H1 (cell line): ENCODE data around the gene PLEKHM3.

Source experiments
- CTCF ChIP-seq, 3 experiments: IDR thresholded peaks; 1 replicate in 2 of 3; 2 replicates in 1 of 3; pipeline versions ENCODE4 v1.5.1 to v1.6.1; 2011; ENCODE audit warnings: low read length in 3 of 3, mild to moderate bottlenecking in 3 of 3, inconsistent platforms in 2 of 3, low read depth in 1 of 3, moderate library complexity in 1 of 3; ENCODE audit not compliant: insufficient read depth in 1 of 3; ENCODE audit errors: control extremely low read depth in 1 of 3
- NRF1 ChIP-seq: IDR thresholded peaks from 2 replicates; pipeline ENCODE4 v1.6.1; 2011; ENCODE audit warnings: mild to moderate bottlenecking, low read depth, low read length, improper control_type of control experiment
- POLR2A ChIP-seq, 2 experiments: IDR thresholded peaks; 1 replicate in 1 of 2; 2 replicates in 1 of 2; pipeline ENCODE4 v1.6.1; 2011; ENCODE audit warnings: low read depth in 2 of 2, low read length in 2 of 2, mild to moderate bottlenecking in 2 of 2; ENCODE audit errors: control extremely low read depth in 1 of 2
- POU5F1 ChIP-seq: IDR thresholded peaks from 2 replicates; pipeline ENCODE4 v1.6.1; 2011; ENCODE audit warnings: low read depth, mild to moderate bottlenecking, low read length, moderate library complexity

GRCh38 chr2:207833251-207833751, 192.0 kb downstream of the PLEKHM3 start:
- TF ChIP-seq NRF1, result no peak
- no peak for TF ChIP-seq CTCF (IDR thresholded peaks at IDR 0.05; ENCODE audit: control extremely low read depth in 1 of 3, insufficient read depth in 1 of 3, low read depth in 1 of 3, low read length in 3 of 3)
- no peak for TF ChIP-seq POU5F1
- TF ChIP-seq POLR2A (IDR thresholded peaks at IDR 0.05; ENCODE audit: control extremely low read depth in 1 of 2, low read depth in 2 of 2, low read length in 2 of 2), result no peak
